KBM-7 (cell line): Measurements from ENCODE around the gene CCNE1.
A peak's percentile ranks its signal among the peaks of the same experiment; 100 is the strongest.

Experiments used
- DNase-seq: peaks from one replicate; pipeline ENCODE4 v3.0.0-alpha.2; 2015
- in situ Hi-C: fragments of 300-500 bp; cut with MboI; formaldehyde crosslinking; loops from 2 replicates; pipeline ENCODE4 v1.14.3; 2020; ENCODE audit warnings: low sequenced_read_pairs, low pct_unique_long_range_greater_than_20kb, mixed read lengths

Gene CCNE1

GRCh38 chr19:29811125-29812079 is at the start of gene CCNE1:
Gene CCNE1, plus strand, starts transcription at chr19:29811991. Its CDS starts 565 bp downstream, at chr19:29812556.
- in situ Hi-C loops: no loop called here
- peak; percentile 80 for DNase-seq

GRCh38 chr19:29763196-29763595 is 48.6 kb upstream of the CCNE1 start:
- no peak for DNase-seq
- in situ Hi-C loops: no loop called here

DNA sequence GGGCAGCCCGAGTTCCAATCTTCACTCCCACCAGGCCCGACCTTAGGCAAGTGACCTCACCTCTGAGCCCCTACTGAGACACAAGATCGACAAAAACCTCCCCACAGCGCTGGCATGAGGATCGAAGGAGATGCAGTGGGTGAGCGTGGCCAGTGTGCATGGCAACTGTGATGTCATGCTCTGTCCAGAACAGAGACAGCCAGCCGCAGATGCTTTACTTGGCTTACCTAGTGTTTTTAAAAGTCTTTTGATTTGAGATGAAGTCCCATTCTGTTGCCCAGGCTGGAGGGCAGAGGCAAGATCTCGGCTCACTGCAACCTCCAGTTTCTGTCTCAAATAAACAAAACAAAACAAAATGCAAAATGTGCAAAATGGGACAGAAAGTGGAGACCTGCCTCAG is 47.4 kb upstream of the CCNE1 start:
- DNase-seq: no peak
- in situ Hi-C loops: no loop called here

DNA sequence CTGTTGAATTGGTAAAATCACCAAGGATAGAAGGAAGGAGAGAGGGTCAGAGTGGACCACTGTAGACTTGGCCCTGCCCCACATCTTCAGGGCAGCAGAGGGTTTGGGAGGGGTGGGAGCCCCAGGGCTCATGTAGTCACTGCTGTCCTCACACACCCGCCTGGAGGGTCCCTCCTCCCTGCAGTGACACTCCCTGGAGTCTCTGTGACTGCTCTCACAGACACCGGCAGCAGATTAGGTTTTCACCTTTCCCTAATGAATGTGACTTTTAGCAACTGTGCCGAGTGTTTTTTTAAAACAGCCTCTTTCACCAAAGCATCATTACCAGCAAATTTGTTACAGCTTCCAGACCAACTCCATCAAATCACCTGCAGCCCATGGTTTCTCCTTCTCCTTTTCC is 45.7 kb upstream of the CCNE1 start:
- DNase-seq: no peak
- in situ Hi-C loops: no loop called here

DNA sequence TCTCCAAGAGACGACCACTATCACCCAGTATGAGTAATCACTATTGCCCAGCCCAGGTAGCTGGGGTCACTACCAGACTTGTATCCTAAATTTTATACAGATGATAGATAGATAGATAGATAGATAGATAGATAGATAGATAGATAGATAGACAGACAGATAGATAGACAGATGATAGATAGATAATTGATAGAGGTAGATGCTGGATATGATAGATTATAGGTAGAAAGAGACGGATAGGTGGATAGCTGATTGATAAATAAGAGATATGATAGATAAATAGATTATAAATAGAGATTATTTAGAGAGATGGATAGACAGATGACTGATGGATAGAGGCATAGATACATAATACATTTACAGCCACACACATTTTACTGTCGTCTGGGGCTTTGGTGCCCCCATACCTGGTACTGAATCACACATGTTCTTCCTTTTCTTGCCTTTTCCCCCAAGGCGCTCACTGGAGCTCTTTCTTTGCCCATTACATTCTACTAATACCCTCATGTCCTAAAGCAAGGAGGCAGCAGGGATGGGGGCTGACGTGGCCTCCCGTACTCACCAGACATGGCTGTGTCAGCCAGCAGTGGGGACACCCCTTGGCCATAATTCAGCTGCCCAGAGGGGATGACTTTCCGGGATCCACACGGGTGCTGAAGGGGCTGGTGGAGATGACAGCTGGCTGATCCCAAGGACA is 44.6 kb upstream of the CCNE1 start:
- no peak for DNase-seq
- in situ Hi-C loops: no loop called here

- no peak for DNase-seq
- in situ Hi-C loops: no loop called here
Observed at GRCh38 chr19:29768166-29768565, 43.6 kb upstream of the CCNE1 start.

DNA sequence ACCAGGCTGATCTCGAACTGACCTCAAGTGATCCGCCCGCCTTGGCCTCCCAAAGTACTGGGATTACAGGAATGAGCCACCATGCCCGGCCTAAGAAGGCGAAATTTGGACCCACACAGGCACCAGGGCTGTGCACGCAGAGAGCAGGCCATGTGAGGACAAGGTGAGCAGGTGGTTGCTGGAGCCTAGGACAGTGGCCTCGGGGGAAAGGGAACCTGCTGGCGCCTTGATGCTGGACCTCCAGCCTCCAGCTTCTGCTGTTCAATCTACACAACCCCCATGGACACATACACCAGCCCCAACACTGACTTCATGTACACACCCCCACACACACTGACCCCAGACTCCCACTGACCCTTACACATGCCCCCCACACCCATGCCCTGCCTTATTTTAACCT is 41.8 kb upstream of the CCNE1 start:
- in situ Hi-C loops: no loop called here
- DNase-seq: no peak

GRCh38 chr19:29770648-29771047 is 41.1 kb upstream of the CCNE1 start:
- DNase-seq: no peak
- in situ Hi-C loops: no loop called here

DNA sequence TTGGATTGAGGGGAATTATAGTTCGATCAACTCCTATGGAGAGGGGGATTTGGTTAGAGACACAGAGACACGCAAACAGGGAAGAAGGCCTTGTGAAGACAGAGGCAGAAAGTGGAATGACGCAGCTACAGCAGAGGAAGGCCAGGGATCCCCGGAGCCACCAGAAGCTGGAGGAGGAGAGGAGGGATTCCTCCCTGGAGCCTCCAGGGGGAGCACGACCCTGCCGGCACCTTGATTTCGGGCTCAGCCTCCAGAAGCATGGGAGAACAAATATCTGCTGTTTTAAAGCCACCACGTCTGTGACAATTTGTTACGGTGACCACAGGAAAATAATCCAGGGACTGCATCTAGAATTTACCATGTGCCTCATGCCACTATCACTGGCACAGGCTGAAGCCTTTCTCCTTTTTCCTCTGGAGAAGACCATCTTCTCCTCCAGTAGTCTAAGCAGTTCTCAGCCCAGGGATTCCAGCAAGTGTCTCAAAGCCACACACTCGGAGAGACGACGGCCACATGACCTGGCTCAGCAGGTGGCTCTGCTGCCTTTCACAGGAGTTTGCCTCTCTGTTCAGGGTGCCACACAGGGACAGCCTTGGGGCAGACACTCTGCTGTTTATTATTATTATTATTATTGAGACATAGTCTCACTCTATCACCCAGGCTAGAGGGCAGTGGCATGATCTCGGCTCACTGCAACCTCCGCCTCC is 39.9 kb upstream of the CCNE1 start:
- in situ Hi-C loops: no loop called here
- DNase-seq: peak; percentile 64

DNA sequence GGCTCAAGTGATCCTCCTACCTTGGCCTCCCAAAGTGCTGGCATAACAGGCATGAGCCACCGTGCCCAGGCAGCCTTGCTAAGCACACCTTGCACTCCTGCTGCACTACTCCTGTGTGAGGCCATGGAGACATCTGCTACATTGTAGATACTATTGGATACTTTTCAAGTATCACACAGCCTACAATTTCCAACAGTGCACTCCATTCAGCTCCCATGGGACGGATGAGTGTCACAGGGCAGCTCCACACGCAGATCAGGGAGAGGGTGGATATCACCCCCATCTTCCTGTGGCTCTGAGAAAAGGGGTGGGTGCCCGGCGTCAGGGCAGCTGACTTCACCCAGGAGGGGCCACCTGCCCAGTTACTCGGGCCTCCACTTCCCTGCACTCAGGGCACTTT is 39.1 kb upstream of the CCNE1 start:
- DNase-seq: no peak
- in situ Hi-C loops: no loop called here

GRCh38 chr19:29773141-29773540 is 38.6 kb upstream of the CCNE1 start:
- in situ Hi-C loops: no loop called here

DNA sequence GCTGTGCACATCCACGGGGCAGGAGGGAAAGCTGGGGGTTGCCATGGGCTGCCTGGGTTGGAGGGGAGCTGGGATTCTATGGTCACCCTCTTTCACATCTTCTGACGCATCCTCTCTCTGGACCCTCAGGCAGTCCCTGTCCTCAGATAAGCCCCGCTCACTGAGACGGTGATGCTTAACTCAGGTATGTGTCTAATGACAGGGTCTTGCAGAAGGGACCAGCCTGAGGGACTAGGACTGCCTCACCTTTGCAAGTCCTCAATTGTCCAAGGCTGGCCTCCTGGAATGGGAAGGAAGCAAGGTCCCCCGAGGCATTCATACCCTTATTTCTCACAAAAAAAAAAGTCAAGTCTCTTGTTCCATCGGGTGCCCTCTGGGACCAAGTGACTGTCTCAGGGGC is 37.7 kb upstream of the CCNE1 start:
- in situ Hi-C loops: no loop called here
- no peak for DNase-seq

More at GRCh38 chr19:29773141-29773540, 38.6 kb upstream of the CCNE1 start:
- no peak for DNase-seq

GRCh38 chr19:29777781-29778309 is 33.9 kb upstream of the CCNE1 start:
- no peak for DNase-seq
- in situ Hi-C loops: no loop called here

GRCh38 chr19:29779921-29780320 is 31.9 kb upstream of the CCNE1 start:
- in situ Hi-C loops: no loop called here
- peak; percentile 15 for DNase-seq

DNA sequence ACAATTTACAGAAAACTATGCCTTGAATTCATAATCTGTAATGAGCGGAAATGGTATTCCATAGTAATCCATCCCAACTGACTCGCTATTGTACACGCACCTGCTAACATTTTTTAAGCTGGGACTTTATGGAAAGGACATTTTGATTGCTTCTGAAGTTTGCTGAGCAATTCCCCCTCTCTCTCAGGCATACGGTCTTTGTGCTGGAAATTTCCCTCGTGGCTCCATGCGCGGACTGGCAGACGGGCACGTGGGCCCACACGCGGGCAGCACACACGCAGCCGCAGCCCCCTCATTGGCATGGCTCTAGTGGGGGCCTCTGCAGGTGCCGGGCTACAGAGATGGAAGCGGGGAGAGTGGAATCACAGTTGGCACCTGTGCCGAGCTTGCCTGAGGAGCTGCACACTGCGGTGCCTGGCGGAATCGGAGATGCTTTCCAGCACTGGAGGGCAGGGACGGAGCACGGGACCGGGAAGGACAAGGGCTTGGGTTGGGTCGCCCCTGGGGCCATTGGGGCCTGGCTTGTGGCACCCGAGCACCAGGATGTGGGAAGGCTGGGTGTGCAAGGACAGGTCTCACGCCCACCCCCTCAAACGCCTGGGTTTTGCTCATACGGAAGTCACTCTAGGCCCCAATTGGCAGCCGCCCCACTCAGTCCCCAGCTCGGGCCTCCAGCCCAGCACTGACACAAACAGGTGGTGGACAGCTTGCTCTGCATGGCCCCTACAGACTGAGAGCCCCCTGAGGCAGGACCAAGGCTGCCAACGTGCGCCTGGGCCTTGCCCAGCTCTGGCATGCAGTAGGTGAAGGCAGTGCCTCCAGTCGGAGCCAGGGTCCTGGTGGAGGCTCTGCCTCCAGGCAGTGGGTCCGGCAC is 30.2 kb upstream of the CCNE1 start:
- DNase-seq: no peak
- in situ Hi-C loops: no loop called here

- in situ Hi-C loops: no loop called here
Observed at GRCh38 chr19:29782260-29782580, 29.6 kb upstream of the CCNE1 start.

GRCh38 chr19:29783627-29784190 is 28.1 kb upstream of the CCNE1 start:
- DNase-seq: no peak
- in situ Hi-C loops: no loop called here

More at GRCh38 chr19:29782260-29782580, 29.6 kb upstream of the CCNE1 start:
- no peak for DNase-seq

DNA sequence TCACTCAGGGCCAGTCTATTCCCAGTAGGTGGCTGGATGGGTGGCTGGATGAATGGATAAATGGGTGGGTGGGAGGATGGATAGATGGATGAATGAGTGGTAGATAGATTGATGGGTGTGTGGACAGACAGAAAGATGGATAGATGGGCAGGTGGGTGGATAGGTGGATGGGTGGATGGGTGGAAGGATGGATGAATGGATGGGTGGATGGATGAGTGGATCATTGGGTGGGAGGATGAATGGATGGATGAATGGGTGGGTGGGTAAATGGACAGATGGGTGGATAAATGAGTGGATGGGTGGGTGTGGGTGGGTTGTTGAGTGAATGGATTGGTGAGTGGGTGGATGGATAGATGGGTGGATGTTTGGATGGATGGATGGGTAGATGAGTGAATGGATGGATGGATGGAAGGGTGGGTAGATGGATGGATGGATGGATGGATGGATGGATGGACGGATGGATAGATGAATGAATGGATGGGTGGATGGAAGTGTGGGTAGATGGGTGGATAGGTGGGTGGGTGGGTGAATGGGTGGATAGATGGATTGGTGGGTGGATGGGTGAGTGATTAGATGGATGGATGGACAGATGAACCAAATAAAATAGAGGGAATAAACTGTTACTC is 27.1 kb upstream of the CCNE1 start:
- in situ Hi-C loops: no loop called here
- DNase-seq: no peak
